ENCODE results near the gene POU2F1. TPM values are rescaled to one million over a fixed set of nuclear protein-coding genes. Genes with fewer than 3 reads are reported as not detected.

POU2F1 gene
- total and polyA plus RNA-seq, 2 experiments from 2014 or later: 38.8 to 66.1 TPM

- no peak for DNase-seq (ENCODE audit: low spot score)
- Histone ChIP-seq H3K4me1 (ENCODE audit: insufficient read depth) (no peaks in the 10 kb centered on the region), H2AFZ (no peak overlapping the region), H3K79me2 (replicated peaks; ENCODE audit: insufficient read depth) (0 out of 2 replicates have a peak, but pooled peaks cover 4% of the 10 kb centered on the region), H3K4me2 (no peak overlapping the region), H3K27ac (ENCODE audit: low read depth) (no peak overlapping the region), H3K36me3 (ENCODE audit: insufficient read depth) (peaks cover 22% of the 10 kb centered on the region; the same call in 1 of the 2 replicates), H3K4me3 (no peak overlapping the region), H3F3A (replicated peaks; ENCODE audit: low read depth) (no peaks in the 10 kb centered on the region), H4K20me1 (replicated peaks; ENCODE audit: insufficient read depth) (no peaks in the 10 kb centered on the region), H3K9me2 (ENCODE audit: insufficient read depth) (no peaks in the 10 kb centered on the region), H3K27me3 (ENCODE audit: insufficient read depth) (no peaks in the 10 kb centered on the region)
- Mint-ChIP-seq H3K4me3 (no peak overlapping the region), H3K27ac (no peak overlapping the region; the same call in 1 of the 2 replicates), H3K36me3 (ENCODE audit: low read depth) (peaks cover 46% of the 10 kb centered on the region), H3K4me1 (peaks cover 15% of the 10 kb centered on the region), H3K9me3 (no peaks in the 10 kb centered on the region; the same call in 2 of the 3 replicates), H3K27me3 (ENCODE audit: insufficient read depth, low read depth, poor library complexity) (peaks cover 5% of the 10 kb centered on the region)
- no peak for TF ChIP-seq STAT1 (IDR thresholded peaks at IDR 0.05; ENCODE audit: unreplicated experiment)
- no peak for TF ChIP-seq EZH2phosphoT487 (IDR thresholded peaks at IDR 0.05; ENCODE audit: unreplicated experiment)
- TF ChIP-seq CREB1 (CRISPR knock-in tag; IDR thresholded peaks at IDR 0.05; ENCODE audit: low read depth): no peak
- TF ChIP-seq POLR2AphosphoS5 (IDR thresholded peaks at IDR 0.05; ENCODE audit: low read depth): no peak
- no peak for TF ChIP-seq ZNF114 (CRISPR knock-in tag; IDR thresholded peaks at IDR 0.05)
- TF ChIP-seq ZNF462 (CRISPR knock-in tag; IDR thresholded peaks at IDR 0.05): no peak
- no peak for TF ChIP-seq ETS1 (IDR thresholded peaks at IDR 0.05)
- no peak for TF ChIP-seq REST (IDR thresholded peaks at IDR 0.05; ENCODE audit: unreplicated experiment)
- no peak for TF ChIP-seq CTCF (conservative IDR thresholded peaks at IDR 0.05; ENCODE audit: low read depth in 2 of 2)
- ATAC-seq: no peak
Measured at GRCh38 chr1:167413328-167413727, 192.6 kb downstream of the POU2F1 start.
